Fibroblast of the conjunctiva (primary cell): Measurements from ENCODE around the gene CIBAR2.
A peak's percentile ranks its signal among the peaks of the same experiment; 100 is the strongest.

Source experiments
- DNase-seq: peaks from one replicate; pipeline ENCODE4 v3.0.0-alpha.2; 2010; ENCODE audit warnings: low read depth

CIBAR2 gene

GRCh38 chr16:85144026-85144915 is 32.0 kb upstream of the CIBAR2 start:
- DNase-seq, result no peak

DNA sequence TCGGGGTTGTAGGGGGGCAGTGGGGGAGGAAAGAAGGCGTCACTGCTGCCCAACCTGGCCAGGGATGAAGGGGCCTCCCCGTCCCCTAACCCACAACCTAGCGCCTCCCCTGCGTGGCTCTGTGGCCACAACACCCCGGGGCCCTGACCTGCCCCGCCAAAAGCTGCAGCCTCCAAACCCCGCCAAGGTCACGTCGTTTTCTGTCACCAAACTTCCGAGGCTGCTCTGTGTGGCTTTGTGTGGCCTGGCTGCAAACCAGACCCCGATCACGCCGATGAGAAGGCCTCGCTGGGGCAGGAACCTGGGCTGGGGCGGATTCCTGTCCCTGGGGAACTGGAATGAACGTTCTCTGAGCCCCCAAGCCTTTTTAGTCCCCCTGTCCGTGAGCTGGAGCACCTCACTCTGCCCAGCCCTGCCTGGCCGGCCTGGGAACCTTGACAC is 30.5 kb upstream of the CIBAR2 start:
- no peak for DNase-seq

DNA sequence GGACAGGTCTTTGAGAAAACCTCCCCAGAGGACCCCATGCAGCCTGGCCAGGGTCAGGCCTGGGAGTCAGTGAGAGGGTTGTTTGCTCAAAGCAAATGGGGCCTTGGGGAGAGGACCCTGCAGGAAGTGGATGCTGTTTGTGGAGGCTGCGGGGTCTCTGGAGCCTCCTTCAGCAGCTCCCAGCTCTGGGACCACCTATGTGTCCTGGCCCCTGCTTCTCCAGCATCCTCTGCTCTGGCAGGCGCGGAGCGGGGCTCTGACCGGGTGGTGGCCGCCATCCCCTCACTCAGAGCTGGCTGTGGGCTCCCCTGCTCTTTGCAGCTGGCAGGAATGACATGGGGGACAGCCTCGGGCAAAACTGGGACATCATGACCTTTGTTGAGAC is 29.8 kb upstream of the CIBAR2 start:
- DNase-seq, result no peak

- DNase-seq, result no peak
These were observed 29.3 kb upstream of the CIBAR2 start for GRCh38 chr16:85141491-85142128.

DNA sequence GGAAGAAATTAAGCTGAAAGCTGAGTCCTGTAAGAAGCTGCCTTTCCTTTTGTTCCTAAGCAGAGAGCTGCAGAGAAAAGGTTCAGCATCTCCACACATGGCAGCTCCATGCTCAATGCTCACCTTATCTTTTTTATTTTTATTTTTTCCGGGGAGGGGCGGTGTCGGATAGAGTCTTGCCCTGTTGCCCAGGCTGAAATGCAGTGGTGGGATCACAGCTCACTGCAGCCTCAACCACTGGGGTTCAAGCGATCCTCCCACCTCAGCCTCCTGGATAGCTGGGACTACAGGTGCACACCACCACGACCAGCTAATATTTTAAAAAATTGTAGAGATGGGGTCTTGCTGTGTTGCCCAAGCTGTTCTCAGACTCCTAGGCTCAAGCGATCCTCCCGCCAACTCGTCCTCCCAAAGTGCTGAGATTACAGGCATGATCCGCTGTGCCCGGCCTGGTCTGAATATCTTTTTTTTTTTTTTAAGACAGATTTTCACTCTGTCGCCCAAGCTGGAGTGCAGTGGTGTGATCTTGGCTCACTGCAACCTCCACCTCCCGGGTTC is 28.3 kb upstream of the CIBAR2 start:
- DNase-seq, result no peak

GRCh38 chr16:85139881-85140339 is 27.6 kb upstream of the CIBAR2 start:
- DNase-seq, result no peak

DNA sequence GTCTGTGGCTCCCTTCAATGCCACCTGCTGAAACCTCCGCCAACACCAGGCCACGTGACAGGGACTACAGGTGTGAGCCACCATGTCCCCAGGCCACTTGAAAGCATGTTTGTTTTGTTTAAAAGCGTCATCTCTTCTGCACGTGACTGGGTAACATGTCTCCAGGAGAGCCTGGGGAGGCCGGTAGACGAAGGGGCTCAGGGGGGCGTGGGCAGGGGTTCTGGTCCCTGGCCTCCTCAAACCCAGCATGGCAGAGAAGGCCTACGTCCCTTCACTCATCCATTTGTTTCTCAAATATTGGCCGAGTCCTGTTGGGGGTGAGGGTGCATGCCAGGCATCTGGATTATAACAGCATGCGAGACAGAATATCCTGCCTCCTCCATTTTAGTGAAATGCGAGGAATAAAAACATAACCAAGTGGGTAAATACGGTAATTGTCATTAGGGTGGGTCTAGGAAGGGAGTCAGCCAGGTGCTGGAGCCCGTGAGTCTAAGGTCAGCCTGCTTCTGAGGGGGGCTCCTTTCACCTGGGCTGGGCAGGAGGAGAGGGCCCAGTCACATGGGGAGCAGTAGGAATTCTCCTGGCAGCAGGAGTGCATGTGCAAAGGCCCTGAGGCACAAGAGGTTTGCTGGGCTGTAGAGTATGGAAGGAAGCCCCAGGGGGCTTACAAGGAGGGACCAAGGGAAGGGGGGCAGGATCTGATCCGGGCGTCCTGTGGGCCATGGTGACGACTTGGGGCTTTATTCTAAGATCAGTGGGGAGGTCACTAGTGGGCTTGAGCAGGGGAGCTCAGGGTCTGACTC is 26.8 kb upstream of the CIBAR2 start:
- no peak for DNase-seq

DNA sequence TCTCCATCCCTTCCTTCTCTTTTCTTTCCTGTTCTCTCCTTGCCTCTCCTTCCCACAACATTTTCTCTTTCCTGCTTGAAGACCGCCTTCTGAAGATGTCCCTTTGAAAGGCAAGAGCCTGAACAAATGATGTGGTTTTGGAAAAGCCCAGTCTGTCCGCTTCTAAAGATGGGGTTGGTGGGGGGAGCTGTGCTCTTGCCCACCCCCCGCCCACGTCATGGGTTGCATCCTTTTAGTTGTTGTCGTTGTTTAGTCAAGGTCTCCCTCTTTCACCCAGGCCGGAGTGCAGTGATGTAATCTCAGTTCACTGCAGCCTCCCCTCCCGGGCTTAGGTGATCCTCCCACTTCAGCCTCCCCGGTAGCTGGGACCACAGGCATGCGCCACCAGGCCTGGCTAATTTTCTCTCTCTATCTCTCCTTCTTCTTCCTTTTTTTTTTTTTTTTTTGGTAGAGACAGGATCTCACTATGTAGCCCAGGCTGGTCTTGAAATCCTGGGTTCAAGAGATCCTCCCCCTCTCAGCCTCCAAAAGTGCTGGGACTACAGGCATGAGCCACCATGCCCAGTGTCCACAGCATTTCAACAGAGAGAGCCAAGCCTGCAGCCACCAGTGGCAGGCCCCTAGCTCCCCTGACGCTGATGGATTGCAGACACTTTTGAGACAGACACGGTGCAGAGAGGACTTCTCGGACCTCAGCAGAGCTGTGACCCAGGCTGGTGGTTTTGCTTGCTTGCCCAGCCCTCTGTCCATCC is 26.0 kb upstream of the CIBAR2 start:
- no peak for DNase-seq

DNA sequence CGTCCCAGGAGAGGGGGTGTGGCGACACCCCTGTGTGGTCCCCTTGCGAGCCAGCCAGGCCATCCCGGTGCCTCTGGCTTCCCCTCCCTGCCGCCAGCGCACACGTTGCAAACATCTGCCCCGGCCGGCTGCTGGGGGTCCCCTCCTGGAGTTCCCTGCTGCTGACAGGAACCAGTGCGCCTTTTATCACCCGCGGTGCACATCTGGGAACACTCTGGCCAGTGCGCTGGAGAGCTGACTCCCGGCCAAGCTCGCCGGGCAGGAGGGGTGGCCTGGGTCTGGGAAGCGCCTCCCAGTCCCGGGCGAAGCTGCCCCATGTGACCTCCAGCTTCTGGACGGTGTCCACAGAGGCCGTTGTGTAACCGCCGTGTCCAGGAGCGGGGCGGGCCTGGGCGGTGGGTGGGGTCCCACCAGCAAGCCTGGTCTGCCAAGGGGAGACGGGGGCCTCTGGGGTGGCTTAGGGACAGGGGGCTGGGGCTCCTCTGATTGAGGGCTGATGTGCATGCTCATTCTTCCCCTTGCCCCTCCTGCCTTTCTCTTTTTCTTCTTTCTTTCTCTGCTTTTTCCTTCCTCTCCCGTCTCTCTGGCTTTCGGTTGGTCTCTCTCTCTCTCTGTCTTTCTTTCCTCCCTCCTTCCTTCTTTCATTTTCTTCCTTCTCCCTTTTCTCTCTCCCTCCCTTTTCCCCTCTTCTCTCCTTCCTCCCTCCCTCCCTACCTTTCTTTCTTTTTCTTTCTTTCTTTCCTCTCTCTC is 25.2 kb upstream of the CIBAR2 start:
- DNase-seq, result peak; percentile 90

GRCh38 chr16:85136702-85137322 is 24.5 kb upstream of the CIBAR2 start:
- DNase-seq, result peak; percentile 42

GRCh38 chr16:85136213-85136701 is 24.0 kb upstream of the CIBAR2 start:
- DNase-seq, result no peak

DNA sequence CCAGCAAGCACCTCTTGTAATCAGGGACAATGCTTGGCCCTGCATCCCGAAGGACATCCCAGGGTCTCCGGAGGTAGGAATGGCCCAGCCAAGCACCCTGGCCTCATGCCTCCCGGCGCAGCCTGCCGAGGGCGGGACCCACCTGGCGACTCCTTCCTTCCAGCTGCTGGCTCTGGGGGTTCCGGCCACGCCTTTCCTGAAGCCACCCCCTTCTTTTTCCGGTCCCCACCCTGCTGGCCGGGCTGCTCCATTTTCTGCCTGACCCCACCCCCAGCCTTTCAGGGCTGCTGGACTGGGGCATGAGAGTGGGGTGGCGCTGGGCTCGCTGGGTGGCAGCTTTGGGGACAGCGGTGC is 22.5 kb upstream of the CIBAR2 start:
- no peak for DNase-seq

GRCh38 chr16:85134076-85134788 is 22.0 kb upstream of the CIBAR2 start:
- DNase-seq, result no peak

- no peak for DNase-seq
These were observed 21.0 kb upstream of the CIBAR2 start for GRCh38 chr16:85133290-85133599.

- DNase-seq, result no peak
These were observed 20.4 kb upstream of the CIBAR2 start for GRCh38 chr16:85132456-85133289.

GRCh38 chr16:85130705-85131028 is 18.4 kb upstream of the CIBAR2 start:
- DNase-seq, result no peak

DNA sequence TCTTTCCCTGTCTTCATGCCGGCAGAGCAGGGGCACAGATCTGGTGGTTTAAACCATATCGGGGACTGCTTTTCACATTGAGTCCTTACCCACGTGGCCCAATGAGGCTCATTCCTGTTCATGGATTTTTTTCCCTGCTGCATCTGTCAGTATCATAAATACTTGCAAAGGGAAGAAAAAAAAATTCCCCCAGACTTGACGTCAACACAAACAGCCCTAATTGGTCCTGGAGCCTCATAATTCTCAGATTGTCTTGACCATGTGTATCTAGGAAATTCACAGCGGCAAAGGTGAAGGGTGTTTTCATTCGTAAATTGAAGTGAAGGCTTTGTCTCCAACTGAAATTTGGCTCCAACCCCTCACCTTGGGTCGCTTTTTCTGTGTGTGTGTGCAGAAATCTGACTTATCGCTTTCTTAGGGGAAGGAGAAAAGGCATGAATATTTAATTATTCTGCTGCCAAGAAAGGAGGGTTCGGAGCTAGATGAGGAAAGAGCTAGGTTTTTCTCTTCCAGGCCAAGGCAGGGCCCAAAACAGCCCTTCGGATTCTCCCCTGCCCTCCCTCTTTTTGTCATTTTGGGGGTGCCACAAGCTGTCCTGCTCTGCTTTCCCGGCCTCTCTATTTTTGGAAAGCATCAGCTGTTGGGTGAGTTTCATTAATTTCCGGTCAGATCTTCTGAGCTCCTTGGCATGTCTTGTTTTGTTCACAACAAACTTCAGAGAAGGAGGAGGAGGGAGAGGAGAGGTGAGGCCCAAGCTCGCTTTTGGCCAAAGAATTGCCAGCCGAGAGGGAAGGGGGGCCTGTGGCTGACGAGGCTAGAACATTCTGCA is 17.8 kb upstream of the CIBAR2 start:
- DNase-seq, result no peak
